Activated T-helper 1 cell treated with anti-CD3 and anti-CD28 coated beads, Interleukin-12 subunit alpha, Interleukin-12 subunit beta, Interleukin-2, Interleukin-4 antibody, amounts not matched to agents 30 ng/mL and 10 ng/mL and 1 ng/mL, durations not matched to agents 14 hours and 24 hours and 36 hours (primary cell): ENCODE results near the gene SSTR5. TPM values are rescaled to one million over a fixed set of nuclear protein-coding genes. Genes with fewer than 3 reads are reported as not detected.

Experiments used
- DNase-seq: peaks from one replicate; pipeline ENCODE4 v3.0.0; 2021; ENCODE audit warnings: low spot score
- H3K27ac Mint-ChIP-seq: one replicate; pipeline ENCODE4 v1.8.0; 2021; ENCODE audit warnings: mild to moderate bottlenecking, mixed read lengths
- H3K27me3 Mint-ChIP-seq: one replicate; pipeline ENCODE4 v1.8.0; 2022; ENCODE audit warnings: mild to moderate bottlenecking, moderate library complexity, mixed read lengths; ENCODE audit not compliant: insufficient read depth
- H3K36me3 Mint-ChIP-seq: one replicate; pipeline ENCODE4 v1.8.0; 2021; ENCODE audit warnings: low read depth, mixed read lengths
- H3K4me1 Mint-ChIP-seq: one replicate; pipeline ENCODE4 v1.8.0; 2021; ENCODE audit warnings: low read depth, mixed read lengths
- H3K4me3 Mint-ChIP-seq: one replicate; pipeline ENCODE4 v1.8.0; 2021; ENCODE audit warnings: mild to moderate bottlenecking, moderate library complexity, mixed read lengths
- H3K9me3 Mint-ChIP-seq: one replicate; pipeline ENCODE4 v1.8.0; 2021; ENCODE audit warnings: mixed read lengths
- intact Hi-C: fragments of 100-400 bp; cut with micrococcal nuclease; formaldehyde crosslinking; loops from one replicate; pipeline ENCODE4 v1.15.1; 2024
- total RNA-seq: library from RNA; stranded (reverse); gene quantifications from 2 replicates; pipeline ENCODE4 v1.2.3, GENCODE V29; 2022

The SSTR5 gene
- total RNA-seq, 1 donor from 2014 or later: not detected

- no peaks in the 10 kb centered on the region for H3K27me3 Mint-ChIP-seq
- intact Hi-C loops: no loop called here
Observed at GRCh38 chr16:1117926-1118325, 45.4 kb downstream of the SSTR5 start.

DNA sequence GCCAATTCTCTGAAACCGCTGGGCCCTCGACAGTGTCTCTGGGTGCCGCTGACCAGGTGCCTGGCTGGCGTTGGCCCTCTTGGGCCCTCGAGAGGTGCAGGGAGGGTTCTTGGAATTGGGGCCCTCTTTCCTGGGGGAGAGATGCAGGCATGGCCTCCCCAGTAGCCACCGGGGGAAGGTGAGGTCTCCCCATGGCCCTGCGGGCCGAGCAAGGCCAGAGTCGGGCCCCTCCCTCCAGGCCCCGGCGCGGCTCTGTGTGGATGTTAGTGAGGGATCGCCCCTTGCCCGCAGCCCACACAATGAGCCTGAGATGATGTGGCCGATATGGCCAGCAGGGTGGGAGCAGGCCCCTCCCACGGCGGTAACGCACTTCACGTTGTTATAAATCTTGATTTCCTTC lies 46.6 kb downstream of the SSTR5 start:
- no peaks in the 10 kb centered on the region for H3K36me3 Mint-ChIP-seq

More at GRCh38 chr16:1117926-1118325, 45.4 kb downstream of the SSTR5 start:
- Mint-ChIP-seq H3K4me3 (no peak overlapping the region), H3K27ac (no peak overlapping the region), H3K9me3 (no peaks in the 10 kb centered on the region), H3K4me1 (no peaks in the 10 kb centered on the region), H3K36me3 (no peaks in the 10 kb centered on the region)
- DNase-seq: no peak

GRCh38 chr16:1119766-1120576 lies 47.4 kb downstream of the SSTR5 start:
- no peaks in the 10 kb centered on the region for H3K4me1 Mint-ChIP-seq
- no peaks in the 10 kb centered on the region for H3K36me3 Mint-ChIP-seq
- no peak overlapping the region for H3K4me3 Mint-ChIP-seq
- no peaks in the 10 kb centered on the region for H3K27me3 Mint-ChIP-seq
- DNase-seq: no peak
- H3K27ac Mint-ChIP-seq: no peak overlapping the region
- no peaks in the 10 kb centered on the region for H3K9me3 Mint-ChIP-seq
- intact Hi-C loops: no loop called here

More for the DNA sequence above, 46.6 kb downstream of the SSTR5 start:
- Mint-ChIP-seq H3K27ac (no peak overlapping the region), H3K4me1 (no peaks in the 10 kb centered on the region), H3K4me3 (no peak overlapping the region), H3K27me3 (no peaks in the 10 kb centered on the region), H3K9me3 (no peaks in the 10 kb centered on the region)
- DNase-seq: no peak
- intact Hi-C loops: no loop called here

DNA sequence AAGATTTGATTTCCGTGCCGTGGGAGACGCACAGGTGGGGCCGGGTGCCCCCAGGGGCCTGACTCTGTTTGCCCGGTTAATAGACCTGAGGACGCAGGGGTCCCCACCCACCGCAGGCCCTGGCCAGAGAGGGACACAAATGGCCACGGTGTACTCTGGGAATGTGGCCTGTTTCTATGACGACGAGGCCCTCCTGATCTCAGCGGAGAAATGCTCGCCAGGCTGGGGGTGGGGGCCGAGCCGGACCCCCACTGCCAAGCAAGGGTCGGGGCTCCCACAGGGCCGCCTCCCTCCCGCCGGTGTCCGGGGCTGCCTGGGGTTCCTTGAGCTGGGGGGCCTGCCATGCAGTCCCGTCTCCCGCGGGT lies 48.0 kb downstream of the SSTR5 start:
- H3K27me3 Mint-ChIP-seq: no peaks in the 10 kb centered on the region
- intact Hi-C loops: no loop called here
- no peaks in the 10 kb centered on the region for H3K36me3 Mint-ChIP-seq
- no peak for DNase-seq
- H3K4me3 Mint-ChIP-seq: no peak overlapping the region
- no peaks in the 10 kb centered on the region for H3K9me3 Mint-ChIP-seq
- no peak overlapping the region for H3K27ac Mint-ChIP-seq
- no peaks in the 10 kb centered on the region for H3K4me1 Mint-ChIP-seq

- Mint-ChIP-seq H3K36me3 (no peaks in the 10 kb centered on the region), H3K4me1 (no peaks in the 10 kb centered on the region), H3K27me3 (no peaks in the 10 kb centered on the region), H3K9me3 (no peaks in the 10 kb centered on the region), H3K4me3 (no peak overlapping the region), H3K27ac (no peak overlapping the region)
- no peak for DNase-seq
- intact Hi-C loops: no loop called here
Observed at GRCh38 chr16:1121009-1121408, 48.5 kb downstream of the SSTR5 start.

DNA sequence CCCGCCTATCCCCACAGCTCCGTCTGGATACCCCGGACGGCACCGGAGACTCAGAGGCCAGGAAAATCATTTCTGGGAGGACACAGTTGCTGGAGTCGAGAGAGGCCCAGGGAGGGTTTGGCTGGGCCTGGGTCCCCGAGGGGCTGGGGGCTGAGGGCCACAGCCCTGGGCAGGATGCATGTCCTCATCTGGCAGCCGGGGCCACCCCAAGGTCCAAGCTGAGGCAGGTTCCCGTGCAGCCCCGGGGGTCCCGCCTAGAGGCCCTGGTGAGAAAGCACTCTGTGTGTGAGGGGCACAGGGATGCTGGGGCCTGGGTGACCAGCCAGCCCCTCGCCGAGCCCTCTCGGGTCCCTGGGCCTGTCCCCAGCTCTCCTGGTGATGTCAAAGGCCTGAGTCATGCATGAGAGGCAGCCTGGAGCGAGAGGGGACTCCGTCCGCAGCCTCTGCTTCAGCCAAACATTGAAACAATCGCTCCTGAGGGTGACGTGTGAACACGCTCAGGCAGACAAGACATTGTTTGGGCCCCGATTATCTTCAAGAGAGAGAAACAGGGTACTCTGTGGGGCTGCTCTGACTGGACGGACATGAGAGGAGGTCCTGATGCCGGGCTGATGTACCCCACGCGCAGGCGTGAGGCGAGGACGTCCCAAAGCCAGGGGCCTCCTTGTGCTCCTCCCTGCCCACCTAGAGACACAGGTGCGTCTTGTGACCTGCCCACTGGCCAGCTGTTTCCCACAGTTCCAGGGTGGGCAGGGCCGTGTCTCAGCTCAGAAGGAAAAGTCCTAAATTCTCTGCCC lies 49.3 kb downstream of the SSTR5 start:
- H3K36me3 Mint-ChIP-seq: no peaks in the 10 kb centered on the region
- no peaks in the 10 kb centered on the region for H3K4me1 Mint-ChIP-seq
- H3K9me3 Mint-ChIP-seq: no peaks in the 10 kb centered on the region
- H3K27me3 Mint-ChIP-seq: no peaks in the 10 kb centered on the region
- no peak for DNase-seq
- intact Hi-C loops: no loop called here
- no peak overlapping the region for H3K4me3 Mint-ChIP-seq
- no peak overlapping the region for H3K27ac Mint-ChIP-seq

DNA sequence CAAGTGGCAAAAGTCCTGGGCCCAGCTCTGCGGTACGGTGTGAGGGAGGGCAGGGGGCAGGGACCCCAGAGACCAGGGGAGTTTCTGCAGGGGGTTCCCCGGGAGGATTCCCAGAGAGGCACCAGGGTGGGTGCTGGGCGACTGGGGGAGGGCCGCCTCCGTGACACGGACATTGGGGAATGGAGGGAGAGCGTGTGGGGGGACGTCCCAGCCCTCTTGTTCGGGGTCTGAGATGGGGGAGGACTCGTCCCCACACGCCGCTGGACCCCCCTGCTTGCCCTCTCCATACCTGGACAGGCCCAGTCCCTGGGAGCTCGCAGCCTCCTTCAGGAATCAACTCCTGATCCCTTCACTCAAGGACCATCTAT lies 49.8 kb downstream of the SSTR5 start:
- no peaks in the 10 kb centered on the region for H3K4me1 Mint-ChIP-seq
- H3K9me3 Mint-ChIP-seq: no peaks in the 10 kb centered on the region
- H3K36me3 Mint-ChIP-seq: no peaks in the 10 kb centered on the region
- H3K4me3 Mint-ChIP-seq: no peak overlapping the region
- no peak for DNase-seq
- intact Hi-C loops: no loop called here
- no peaks in the 10 kb centered on the region for H3K27me3 Mint-ChIP-seq
- no peak overlapping the region for H3K27ac Mint-ChIP-seq

- Mint-ChIP-seq H3K27me3 (no peaks in the 10 kb centered on the region), H3K4me3 (no peak overlapping the region), H3K36me3 (no peaks in the 10 kb centered on the region), H3K4me1 (no peaks in the 10 kb centered on the region), H3K27ac (no peak overlapping the region), H3K9me3 (no peaks in the 10 kb centered on the region)
- DNase-seq: no peak
- intact Hi-C loops: no loop called here
Observed at GRCh38 chr16:1123525-1124230, 51.1 kb downstream of the SSTR5 start.

- H3K4me1 Mint-ChIP-seq: no peaks in the 10 kb centered on the region
- DNase-seq: no peak
- no peak overlapping the region for H3K27ac Mint-ChIP-seq
- H3K36me3 Mint-ChIP-seq: no peaks in the 10 kb centered on the region
- H3K4me3 Mint-ChIP-seq: no peak overlapping the region
- H3K9me3 Mint-ChIP-seq: no peaks in the 10 kb centered on the region
- intact Hi-C loops: no loop called here
- H3K27me3 Mint-ChIP-seq: no peaks in the 10 kb centered on the region
Observed at GRCh38 chr16:1124291-1124690, 51.7 kb downstream of the SSTR5 start.

DNA sequence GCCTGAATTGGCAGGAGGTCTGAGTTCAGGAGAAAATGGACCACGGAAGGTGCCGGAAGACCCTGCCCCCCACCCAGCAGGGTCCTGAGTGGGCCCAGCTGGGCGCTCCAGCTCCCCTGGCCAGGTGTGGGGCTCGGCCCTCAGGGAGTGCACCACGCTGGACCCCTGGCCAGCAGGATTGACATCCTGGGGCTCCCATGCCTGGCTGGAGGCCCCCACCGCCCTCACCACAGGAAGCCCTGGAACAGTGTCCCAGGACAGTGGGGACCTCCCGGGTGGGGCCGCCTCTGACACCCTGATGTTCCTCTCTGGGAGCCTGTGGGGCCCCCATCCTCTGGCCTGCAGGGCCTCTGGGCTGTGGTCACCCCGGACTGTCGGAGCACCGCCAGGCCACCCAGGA lies 52.2 kb downstream of the SSTR5 start:
- Mint-ChIP-seq H3K9me3 (no peaks in the 10 kb centered on the region), H3K27ac (no peak overlapping the region), H3K4me1 (no peaks in the 10 kb centered on the region), H3K4me3 (no peak overlapping the region), H3K27me3 (no peaks in the 10 kb centered on the region), H3K36me3 (no peaks in the 10 kb centered on the region)
- intact Hi-C loops: no loop called here
- no peak for DNase-seq

DNA sequence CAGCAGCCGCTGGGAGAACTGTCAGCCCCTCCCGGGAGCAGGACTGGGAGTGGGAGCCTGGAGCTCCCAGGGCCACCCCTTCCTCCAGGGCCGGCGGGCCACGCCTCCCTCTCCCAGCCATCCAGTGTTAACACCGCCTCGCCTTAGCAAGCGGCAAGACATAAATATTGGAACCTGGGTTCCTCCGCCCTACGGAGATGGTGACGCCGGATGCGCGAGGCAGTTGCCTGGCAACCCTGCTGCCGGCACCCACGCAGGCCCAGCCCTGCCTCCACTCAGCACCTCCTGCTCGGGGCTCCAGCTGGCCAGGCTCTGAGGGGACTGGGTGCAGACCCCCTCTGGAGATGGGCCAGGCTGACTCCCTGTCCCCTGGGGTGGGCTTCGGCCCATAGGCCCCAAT lies 52.9 kb downstream of the SSTR5 start:
- H3K36me3 Mint-ChIP-seq: no peaks in the 10 kb centered on the region
- H3K27ac Mint-ChIP-seq: no peak overlapping the region
- no peak overlapping the region for H3K4me3 Mint-ChIP-seq
- no peaks in the 10 kb centered on the region for H3K4me1 Mint-ChIP-seq
- intact Hi-C loops: no loop called here
- no peaks in the 10 kb centered on the region for H3K27me3 Mint-ChIP-seq
- no peak for DNase-seq
- H3K9me3 Mint-ChIP-seq: no peaks in the 10 kb centered on the region

DNA sequence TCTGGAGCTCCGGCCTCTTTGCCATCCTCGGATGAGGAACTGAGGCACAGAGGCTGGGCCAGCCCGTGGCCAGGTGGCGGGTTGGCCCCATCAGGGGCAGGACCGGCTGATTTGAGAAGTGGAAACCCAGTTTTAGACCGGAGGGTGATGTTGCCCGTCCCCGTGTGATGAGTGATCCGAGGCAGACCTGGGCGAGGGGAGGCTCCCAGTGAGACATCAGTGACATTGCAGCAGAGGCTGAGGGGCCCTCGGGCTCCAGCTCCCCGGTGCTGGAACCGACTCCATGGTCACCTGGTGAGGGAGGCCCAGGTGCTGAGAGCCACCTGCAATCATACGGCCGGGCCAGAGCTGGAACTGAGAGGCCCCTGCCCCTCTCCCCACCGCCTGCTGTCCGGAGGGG lies 53.5 kb downstream of the SSTR5 start:
- Mint-ChIP-seq H3K9me3 (no peaks in the 10 kb centered on the region), H3K27me3 (no peaks in the 10 kb centered on the region), H3K36me3 (no peaks in the 10 kb centered on the region), H3K4me3 (no peak overlapping the region), H3K4me1 (no peaks in the 10 kb centered on the region), H3K27ac (no peak overlapping the region)
- DNase-seq: no peak
- intact Hi-C loops: no loop called here

GRCh38 chr16:1126586-1126985 lies 54.0 kb downstream of the SSTR5 start:
- H3K4me1 Mint-ChIP-seq: no peaks in the 10 kb centered on the region
- H3K27ac Mint-ChIP-seq: no peak overlapping the region
- no peaks in the 10 kb centered on the region for H3K36me3 Mint-ChIP-seq
- no peaks in the 10 kb centered on the region for H3K9me3 Mint-ChIP-seq
- no peaks in the 10 kb centered on the region for H3K27me3 Mint-ChIP-seq
- intact Hi-C loops: no loop called here
- no peak overlapping the region for H3K4me3 Mint-ChIP-seq
- DNase-seq: no peak
